HG03139 (cell line): Measurements from ENCODE around the gene ATP5IF1.

Experiments used
- ATAC-seq: cut with Tn5 transposase; IDR thresholded peaks from one replicate; pipeline ENCODE4 v1.9.1; 2021; ENCODE audit not compliant: unreplicated experiment

Gene ATP5IF1

DNA sequence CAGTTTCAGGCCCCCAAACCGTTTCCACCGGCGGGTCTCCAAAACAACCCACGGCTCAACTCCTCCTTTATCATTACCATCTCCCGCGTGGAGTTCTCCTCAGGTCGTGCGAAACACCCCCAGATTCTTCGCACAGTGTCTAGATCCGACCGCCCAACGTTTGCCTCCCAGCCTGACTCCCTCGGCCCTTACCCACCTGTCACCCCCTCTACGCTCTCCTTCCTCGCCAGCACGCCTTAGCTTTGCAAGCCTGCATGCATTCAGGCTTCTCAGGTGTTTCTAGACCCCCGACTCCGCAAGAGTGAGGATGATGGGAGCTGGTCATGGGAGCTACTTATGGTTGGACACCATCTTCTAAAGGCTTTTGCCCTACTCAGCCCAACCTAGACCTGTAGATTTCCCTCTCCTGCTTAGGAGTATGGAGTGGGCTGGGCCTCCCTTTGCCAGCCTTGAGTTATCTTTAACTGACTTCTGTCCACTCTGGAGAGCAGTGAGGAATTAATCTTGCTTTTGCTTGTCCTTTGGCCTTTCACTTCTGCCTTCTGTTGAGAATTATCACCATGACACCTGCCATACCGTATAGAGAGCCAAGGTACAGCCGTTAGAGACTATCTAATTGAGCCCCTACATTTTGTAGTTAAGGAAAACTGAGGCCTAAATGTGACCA, 865 bp downstream of the ATP5IF1 start:
- ATAC-seq: no peak

DNA sequence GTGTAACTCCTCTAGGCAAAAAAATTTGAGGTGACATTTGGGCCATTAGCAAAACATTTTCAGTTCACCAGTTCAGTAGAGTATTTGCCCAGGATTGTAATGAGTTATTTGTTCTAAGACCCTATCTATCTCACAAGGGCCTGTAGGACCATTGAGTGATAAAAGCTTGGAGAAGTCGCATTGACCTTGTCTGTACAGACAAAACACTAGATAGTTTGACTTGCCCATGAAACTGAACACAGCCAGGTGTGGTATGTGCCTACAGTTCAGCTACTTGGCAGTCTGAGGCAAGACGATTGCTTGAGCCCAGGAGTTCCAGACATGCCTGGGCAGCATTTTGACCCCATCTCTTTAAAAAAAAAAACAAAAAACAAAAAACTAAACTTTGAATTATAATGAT, 3.1 kb downstream of the ATP5IF1 start:
- no peak for ATAC-seq

DNA sequence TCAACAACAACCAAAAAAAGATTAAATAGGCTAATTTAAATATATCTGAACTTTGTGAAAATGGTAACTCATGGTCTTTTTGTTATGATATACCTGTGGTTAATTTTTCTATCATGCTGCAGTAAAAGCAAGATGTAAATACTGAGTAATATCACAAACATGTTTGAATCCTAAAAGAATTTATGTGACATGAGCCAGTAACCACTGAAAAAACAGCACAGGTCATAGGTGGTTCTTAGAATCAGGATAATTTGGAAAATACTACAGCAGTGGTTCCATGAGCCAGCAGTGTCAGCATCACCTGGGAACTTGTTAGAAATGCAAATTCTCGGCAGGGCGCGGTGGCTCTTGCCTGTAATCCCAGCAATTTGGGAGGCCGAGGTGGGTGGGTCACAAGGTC, 4.1 kb downstream of the ATP5IF1 start:
- ATAC-seq: no peak

DNA sequence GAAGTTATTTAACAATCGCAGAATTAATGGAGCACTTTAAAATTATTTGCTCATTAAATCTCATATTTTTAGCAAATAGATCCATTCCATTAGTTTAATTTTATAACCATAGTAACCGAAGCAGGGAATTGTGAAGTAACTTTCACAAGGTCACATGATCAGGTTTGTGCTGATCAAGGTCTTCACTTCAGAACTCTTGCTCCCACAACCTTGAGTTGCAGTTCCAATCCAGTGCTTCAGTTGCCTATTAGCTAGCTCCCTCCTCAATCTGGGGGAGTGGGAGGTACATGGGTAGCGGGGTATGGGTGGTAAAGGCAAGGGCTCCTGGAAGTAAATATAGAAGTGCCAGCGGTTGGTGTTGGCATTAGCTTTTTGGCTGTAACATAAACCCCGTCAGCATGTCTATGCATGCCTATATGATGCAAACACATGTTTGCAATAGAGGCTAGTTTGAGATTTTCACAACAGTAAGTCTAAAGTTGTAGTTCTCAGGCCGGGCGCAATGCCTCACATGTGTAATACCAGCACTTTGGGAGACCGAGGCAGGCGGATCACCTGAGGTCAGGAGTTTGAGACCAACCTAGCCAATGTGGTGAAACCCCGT, 5.8 kb downstream of the ATP5IF1 start:
- ATAC-seq: no peak

DNA sequence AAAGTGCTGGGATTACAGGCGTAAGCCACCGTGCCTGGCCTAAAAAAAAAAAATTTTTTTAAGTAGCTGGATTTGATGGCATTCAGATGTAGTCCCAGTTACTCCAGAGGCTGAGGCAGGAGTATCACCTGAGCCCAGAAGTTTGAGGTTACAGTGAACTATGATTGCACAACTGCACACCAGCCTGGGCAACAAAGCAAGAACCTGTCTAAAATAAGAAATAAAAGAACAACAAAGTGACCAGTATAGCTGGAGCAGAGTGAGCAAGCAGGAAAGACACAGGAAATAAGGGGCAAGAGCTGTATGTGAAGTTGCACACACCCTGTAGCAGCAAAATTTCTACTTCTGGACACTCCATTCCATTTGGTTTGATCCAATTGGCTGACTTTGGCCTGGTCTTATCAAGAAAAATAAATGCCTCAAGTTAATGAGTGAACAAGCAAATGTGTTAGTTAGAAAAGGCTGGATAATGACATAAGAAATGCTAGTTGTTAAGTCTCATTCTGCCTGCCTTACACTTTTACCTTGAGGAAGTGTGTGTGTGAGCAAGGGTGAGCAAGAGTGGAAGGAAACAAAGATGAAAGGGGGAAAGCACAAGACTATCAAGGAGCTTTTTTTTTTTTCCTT, 7.9 kb downstream of the ATP5IF1 start:
- no peak for ATAC-seq

DNA sequence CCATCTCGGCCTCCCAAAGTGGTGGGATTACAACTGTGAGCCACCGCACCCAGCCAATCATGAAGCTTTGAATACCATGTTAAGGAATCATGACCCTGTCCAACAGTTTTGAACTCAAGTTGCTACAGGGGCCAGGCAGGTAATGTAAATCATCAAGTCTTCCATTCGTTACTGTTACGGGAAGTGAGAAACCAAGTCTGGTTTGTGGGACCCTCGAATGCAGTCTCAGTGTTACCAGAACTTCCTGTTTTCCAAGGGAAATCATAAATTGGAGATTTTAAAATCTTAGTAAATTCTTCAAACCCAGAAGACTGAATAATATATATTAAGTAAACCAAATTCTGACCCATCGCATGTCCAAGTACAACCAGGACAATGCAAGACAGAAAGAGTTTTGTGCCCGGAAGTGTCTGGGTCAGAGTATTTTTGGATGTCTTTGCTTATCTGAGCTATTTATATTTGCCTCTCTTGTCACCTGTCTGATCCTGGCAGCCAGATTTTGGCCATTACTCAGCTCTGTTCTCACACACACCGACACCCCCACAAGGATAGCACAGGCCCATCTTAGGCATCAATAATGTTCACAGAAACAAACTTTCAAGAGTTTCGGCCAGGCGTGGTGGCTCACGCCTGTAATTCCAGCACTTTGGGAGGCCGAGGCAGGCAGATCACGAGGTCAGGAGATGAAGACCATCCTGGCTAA, 8.8 kb downstream of the ATP5IF1 start:
- no peak for ATAC-seq

DNA sequence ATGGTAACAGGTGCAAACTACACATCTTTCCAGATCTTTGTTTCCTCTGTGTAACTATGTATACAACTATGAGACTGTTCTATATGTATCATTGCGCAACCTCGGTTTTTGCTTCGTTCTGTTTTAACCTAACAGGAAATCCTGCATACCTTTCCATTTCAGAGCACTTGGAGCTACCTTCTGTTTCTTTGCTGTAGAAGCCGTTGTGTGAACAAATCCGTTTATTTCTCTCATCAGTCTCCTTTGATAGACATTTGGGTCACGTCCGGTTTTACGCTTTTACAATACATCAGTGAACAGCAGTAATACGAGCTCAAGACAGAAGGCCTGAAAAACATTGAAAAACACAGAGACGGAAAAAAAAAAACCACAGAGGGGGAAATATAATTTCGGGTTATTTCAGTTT, 10.5 kb downstream of the ATP5IF1 start:
- no peak for ATAC-seq

DNA sequence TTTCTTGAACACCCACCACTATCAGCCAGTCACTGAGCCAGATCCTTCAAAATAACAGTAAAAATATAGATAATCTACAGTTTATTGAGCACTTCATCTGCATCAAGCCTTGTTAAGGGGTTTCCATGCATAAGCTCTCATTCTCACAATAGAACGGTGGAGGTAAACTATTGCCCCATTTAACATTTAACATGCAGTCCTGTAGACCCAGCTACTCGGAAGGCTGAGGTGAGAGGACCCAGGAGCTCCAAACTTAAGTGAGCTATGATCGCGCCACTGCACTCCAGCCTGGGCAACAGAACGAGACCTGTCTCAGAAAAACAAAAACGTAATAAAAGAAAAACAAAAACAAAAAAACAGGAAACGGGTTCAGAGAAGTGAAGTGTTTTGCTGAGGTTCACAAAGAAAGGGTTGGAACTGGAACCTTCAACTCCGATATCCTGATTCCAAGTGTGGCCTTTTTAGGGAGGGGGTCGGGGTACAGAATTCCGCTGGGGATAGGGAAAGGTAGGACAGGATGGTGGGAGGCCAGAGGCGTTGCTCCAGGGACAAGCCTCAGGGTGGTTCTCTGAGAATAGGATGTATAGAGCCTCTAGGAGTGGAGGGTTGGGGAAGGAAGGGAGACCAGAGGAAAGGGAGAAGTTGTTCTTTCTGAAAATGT, 11.8 kb downstream of the ATP5IF1 start:
- no peak for ATAC-seq

DNA sequence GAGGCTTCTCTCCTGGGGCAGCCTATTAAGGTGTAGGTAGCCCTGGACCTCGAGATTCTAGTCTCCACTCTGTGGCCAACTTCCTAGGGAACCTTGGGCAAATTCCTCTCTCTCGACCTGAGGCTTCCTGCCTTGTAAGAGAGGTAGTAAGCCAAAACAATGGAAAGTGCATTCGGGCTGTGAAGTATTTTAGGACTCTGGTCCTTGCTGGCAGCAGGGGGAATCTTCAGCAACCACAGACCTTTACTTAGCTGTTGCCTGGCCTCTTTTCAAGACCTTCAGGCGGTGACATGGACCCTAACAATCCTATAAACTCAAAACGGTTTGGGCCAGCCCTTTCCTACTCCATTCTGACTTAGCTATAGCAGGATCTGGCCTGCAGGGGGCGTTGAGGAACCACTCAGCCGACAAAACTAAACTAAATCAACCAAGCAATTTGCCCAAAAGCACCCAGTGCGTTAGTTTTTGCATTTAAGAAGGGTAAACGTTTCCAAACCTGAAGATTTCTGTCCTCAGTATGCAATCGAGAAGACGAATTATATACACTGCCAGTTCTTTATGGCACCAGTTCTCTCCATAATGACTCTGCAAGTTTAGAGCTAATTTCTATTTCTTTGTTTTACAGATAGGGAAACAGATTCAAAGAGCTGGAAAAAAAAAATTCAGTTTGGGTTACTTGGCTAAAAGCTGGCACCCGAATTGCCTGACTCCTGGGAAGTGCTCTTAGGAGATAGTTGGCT, 12.5 kb downstream of the ATP5IF1 start:
- no peak for ATAC-seq

DNA sequence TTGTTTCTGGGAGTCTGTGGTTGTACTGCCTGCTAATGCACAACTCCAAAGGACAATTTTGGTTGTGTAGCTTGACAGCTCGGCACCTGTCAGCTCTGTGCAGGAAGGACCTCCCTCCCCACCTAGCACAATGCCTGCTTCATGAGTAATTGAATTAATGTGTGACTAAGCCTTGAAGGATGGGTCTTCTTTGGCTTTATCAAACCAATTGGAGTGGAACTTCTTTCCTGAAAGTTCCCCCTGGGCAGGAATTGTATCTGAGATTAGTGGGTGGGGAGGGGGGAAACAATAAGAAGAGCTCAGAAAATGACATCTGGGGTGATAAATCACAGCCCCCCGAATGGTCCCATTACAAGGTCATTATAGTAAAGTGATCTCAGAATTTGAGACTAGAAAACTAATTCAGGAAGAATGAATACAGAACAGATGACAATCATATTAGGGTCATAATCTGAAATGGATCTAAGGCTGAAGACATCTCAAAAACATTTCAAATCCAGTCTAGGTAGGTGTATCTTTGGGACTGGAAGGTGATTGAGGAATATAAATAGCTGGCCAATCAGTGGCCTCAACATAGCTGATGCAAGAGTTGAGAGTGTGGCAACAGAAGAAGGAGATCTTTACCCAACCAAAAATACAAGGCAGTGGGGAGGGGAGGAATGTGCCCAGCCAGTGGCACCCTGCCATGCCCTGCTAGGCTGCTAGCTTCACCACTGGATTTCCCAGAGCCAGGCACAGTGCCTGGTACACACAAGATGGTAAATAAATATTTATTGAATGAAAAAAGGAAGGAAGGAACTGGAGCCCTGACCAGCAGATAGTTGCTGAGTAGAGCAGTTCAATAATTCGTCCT, 13.3 kb downstream of the ATP5IF1 start:
- no peak for ATAC-seq

DNA sequence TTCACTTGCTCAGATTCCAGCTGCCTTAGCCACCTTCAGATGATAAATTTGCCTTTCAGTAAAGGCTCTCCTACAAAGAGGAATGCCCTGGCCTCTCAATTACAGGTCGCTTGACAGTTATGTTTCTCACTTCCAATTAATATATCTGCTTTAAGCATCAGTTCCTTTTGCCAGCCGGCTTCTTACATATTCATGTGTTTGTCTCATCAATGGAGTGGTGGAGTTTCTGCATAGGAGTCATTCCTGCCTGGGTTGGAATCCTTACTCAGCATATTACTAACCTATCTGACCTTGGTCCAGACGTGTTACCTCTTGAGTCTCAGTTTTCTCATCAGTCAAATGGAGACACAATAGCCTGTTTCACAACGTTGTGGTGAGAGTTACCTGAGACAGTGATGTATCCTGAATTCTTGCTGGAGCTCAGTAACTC, 14.0 kb downstream of the ATP5IF1 start:
- no peak for ATAC-seq

DNA sequence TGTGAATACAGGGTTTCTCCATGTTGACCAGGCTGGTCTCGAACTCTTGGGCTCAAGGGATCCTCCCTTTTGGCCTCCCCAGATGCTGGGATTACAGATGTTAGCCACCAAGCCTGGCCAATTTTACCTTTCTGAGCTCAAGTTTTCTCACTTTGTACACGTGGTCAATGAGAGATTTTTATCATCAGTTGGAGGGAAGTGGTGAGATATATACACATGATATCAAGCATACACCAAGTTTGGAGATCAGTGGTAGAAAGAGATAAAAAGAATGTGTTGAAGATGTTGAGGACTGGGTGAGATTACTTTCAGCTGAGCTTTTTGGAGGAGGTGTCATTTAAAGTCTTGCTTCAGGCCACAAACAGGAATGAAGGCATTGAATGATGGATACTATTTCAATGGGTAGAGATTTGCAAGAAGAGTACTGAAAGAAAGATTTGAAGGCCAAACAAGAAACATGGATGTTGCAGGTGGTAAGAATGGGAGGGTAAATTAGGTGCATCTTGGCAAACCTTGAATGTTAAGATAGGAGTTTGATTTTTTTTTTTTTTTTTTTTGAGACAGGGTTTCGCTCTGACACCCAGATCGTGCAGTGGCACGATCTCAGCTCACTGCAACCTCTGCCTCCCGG, 20.4 kb downstream of the ATP5IF1 start:
- no peak for ATAC-seq

DNA sequence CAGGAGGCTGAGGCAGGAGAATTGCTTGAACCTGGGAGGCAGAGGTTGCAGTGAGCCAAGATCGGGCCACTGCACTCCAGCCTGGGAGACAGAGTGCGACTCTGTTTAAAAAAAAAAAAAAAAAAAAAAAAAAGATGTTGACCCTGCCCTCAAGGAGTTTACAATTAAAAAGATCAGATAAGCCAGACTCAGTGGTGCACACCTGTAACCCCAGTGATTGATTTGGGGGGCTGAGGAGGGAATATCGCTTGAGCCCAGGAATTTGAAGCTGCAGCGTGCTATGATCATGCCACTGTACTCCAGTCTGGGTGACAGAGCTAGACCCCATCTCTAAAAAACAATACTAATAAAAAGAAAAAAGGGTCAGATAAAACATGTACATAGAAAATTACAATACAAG, 21.8 kb downstream of the ATP5IF1 start:
- no peak for ATAC-seq

DNA sequence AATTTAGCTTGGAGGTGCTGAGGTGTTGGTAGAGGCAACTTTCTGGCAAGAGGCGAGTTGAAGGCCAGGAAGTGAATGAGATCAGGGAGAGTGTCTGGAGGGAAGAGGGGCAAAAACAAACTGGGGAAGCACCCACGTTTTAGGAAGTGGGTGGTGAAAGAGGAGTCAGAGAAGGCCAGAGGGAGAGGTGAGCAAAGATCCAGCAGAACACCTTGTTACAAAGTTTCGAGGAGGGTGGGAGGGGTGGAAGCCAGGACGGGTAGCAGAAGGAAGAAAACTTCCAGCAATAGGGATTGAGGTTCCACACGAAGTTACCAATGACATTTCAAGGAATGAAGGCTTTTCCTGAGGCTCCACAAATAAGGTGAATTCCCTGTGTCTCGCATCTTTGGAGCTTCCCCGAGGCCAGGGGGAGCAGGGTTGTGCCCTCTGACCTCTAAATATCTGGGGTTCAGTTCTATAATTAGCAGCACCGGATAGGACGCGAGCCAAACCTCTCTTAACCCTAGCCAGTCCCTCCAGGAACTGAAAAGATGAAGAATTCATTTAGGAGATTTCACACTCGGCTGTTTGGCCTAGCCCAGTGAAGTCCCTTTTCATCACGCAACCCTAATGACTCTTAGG, 22.8 kb downstream of the ATP5IF1 start:
- ATAC-seq: no peak

DNA sequence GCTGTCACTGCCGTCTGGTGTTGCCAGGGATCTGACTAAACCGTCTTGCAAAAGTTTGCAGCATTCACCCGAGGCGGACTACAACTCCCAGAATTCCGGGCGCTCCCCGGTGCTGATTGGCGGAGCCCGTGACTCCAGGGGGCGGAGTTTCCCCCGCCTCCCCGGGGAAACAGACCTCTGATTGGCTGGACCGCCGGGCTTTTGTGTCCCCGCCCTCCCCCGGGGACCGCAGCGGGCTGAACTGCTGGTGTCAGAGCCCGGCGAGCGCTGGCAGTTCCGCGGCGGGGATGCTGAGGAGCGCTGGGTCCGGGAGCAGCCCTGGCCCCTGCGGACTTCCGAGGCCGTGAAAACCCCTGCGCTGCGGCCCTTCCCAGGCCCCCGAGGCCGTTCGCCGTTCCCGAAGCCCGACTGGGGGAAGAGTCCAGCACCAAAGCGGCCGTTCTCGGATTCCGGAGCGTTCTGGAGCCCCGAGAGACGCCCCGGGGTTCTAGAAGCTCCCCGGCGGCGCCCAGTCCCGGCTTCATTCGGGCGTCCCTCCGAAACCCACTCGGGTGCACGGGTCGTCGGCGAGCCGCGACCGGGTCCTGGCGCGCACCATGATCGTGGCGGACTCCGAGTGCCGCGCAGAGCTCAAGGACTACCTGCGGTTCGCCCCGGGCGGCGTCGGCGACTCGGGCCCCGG, 23.5 kb downstream of the ATP5IF1 start, which contains the start of gene SESN2:
TSS of gene SESN2 (plus strand) at position 267 of the 682 bp plus-strand sequence. CDS start at position 597, 330 bp downstream.
- ATAC-seq: peak; percentile 91

DNA sequence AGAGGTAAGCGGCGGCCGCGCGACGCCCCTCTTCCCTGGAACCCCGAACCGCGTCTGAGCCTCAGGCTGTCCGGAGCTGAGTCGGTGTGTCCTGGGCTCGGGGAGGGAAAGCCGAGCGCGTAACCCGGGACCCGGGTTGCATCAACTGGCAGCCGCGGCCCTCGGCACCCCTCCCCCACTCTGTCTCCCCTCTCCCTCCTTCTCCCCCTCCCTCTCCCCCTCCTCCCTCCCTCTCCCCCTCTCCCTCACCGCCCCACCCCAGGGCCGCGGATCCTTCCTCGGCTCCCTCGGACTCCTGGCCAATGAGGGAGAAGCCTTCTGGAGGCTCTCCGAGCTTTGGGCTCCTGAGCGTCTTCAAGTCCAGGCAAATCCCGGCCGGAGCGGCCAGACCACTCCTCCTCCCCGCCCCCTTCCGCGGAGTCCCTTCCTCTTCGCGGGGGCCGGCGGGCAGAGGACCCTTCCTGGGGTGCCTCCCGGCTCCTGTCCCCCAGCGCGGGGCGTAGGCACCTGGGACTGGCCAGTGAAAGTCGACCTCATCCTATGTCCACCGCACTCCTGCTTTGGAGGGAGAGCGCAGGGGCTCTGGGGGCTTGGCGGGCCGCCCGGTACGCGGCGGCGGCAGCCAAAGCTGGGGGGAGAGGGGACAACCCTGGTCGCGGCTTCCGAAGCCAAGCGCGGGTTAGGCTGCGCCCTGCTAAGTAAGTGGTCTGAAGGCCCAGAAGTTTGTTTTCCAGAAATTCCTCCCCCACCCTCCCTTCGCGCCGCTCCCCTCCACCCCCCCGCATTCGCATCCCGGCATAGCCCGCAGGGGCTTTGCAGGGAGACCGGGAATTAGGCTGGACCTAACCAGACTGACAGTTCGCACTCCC, 24.2 kb downstream of the ATP5IF1 start:
- no peak for ATAC-seq

DNA sequence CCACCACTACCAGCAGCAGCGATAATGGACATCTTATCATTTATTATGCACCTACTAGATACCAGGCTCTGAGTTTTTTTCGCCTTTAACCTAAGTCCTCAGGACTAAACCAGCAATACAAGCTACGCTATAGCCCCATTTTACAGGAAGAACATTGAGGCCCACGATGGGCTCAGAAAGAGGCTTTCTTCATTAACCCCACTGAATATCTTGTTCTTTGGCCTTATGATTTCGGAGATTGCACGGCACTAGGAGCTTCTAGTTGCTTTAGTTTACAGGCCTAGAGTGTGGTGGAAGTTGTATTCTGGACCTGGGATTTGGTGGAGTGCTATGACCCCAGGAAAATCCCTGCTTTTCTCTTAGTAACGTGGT, 24.9 kb downstream of the ATP5IF1 start:
- no peak for ATAC-seq
